Fibroblast of villous mesenchyme (primary cell): ENCODE data around the gene CFAP100. TPM values are rescaled to one million over a fixed set of nuclear protein-coding genes. Genes with fewer than 3 reads are reported as not detected.

Source experiments
- DNase-seq: peaks from one replicate; pipeline ENCODE4 v3.0.0-alpha.2; 2010; ENCODE audit warnings: low read depth
- H3K4me3 ChIP-seq: 2 replicates; pipeline ENCODE4 v1.5.1; 2011; ENCODE audit warnings: low read depth, mild to moderate bottlenecking, low read length
- CTCF ChIP-seq: IDR thresholded peaks from 2 replicates; pipeline ENCODE4 v1.5.1; 2012; ENCODE audit warnings: low read depth, mild to moderate bottlenecking, low read length; ENCODE audit not compliant: insufficient read depth
- total RNA-seq: library from RNA; depleted of rRNA; stranded (reverse); fragments of >200 nt; gene quantifications from 2 replicates; pipeline ENCODE4 v1.2.3, GENCODE V29; 2012

The CFAP100 gene
- total RNA-seq, 1 donor = not detected

- TF ChIP-seq CTCF = no peak
- DNase-seq = no peak
- H3K4me3 ChIP-seq = no peak overlapping the region
Measured at GRCh38 chr3:126464494-126464893, 69.8 kb downstream of the CFAP100 start.

- no peak for TF ChIP-seq CTCF
- H3K4me3 ChIP-seq = no peak overlapping the region
- no peak for DNase-seq
Measured at GRCh38 chr3:126464997-126465396, 70.3 kb downstream of the CFAP100 start.

DNA sequence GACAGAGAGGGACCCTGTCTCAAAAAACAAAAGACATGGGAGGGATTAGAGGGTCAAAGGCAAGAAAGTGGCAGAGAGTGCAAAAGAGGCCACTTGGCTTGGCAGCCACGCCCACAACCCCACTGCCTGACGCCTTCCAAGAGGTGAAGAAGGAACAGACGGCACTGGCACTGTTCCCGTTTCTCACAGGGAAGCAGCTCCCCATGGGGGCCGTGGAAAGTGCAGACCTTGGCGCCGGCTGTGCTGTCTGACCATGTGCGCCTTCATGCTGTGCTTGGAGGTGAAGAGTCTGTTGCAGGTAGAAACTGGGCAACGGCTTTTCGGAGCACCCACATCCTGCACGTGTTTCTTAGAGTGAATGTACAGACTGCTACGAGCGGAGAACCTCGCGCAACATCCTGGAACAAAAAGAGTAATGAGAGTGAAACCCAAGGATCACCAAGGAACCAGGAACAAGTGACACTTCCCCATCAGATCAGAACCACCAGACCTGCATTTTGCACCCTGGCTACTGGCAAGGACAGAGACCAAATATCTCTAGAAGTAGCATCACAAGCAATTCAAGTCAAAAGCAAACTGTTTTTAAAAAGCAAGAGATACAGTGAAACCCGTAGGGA lies 71.3 kb downstream of the CFAP100 start:
- TF ChIP-seq CTCF = no peak
- no peak for DNase-seq

GRCh38 chr3:126466886-126467610 lies 72.3 kb downstream of the CFAP100 start:
- no peak for DNase-seq
- TF ChIP-seq CTCF = no peak

More for the DNA sequence above, 71.3 kb downstream of the CFAP100 start:
- no peak overlapping the region for H3K4me3 ChIP-seq

GRCh38 chr3:126467611-126467955 lies 72.9 kb downstream of the CFAP100 start:
- TF ChIP-seq CTCF = no peak
- DNase-seq = no peak
- H3K4me3 ChIP-seq = no peak overlapping the region

More at GRCh38 chr3:126466886-126467610, 72.3 kb downstream of the CFAP100 start:
- H3K4me3 ChIP-seq = no peak overlapping the region

- TF ChIP-seq CTCF = no peak
- H3K4me3 ChIP-seq = no peak overlapping the region
- peak; percentile 31 for DNase-seq
Measured at GRCh38 chr3:126468028-126468891, 73.6 kb downstream of the CFAP100 start.
